PC-9 (cell line): ENCODE data around the gene TCEANC2.

Experiments
- EZH2 ChIP-seq: fragments of 200-600 bp; sonication (generic); IDR thresholded peaks from 2 replicates; pipeline ENCODE4 v1.8.0; 2017; ENCODE audit warnings: antibody characterized with exemption, low read depth
- TF ChIP-seq, protein P1 (sequence below): fragments of 200-600 bp; sonication (generic); conservative IDR thresholded peaks from 2 replicates; pipeline ENCODE4 v1.6.1; 2017; ENCODE audit warnings: mixed run types, antibody characterized with exemption, mild to moderate bottlenecking, moderate library complexity

DNA sequence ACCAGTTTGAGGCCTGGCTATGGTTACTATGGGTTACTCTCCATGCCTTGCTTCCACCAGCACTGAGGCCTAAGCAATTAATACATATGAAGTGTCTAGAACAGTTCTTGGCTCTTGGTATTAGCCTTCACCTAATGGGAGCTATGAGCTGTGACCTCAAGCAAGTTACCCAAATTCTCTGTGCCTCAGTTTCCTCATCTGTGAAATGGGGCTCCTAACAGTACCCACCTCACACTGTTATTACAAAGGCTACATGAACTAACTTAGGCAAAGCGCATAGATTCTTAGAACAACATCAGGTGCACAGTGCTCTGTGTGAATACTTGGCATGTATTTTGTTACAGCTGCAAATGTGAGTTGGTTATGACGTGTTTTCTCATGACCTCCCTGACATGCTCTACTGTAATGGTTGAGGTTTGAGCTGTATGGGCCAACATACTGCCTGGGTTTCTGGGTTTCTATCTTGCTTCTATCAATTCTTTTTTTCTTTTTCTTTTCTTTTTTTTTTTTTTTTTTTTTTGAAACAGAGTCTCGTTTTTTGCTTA is 72.9 kb downstream of the TCEANC2 start:
- TF ChIP-seq, protein P1, sequence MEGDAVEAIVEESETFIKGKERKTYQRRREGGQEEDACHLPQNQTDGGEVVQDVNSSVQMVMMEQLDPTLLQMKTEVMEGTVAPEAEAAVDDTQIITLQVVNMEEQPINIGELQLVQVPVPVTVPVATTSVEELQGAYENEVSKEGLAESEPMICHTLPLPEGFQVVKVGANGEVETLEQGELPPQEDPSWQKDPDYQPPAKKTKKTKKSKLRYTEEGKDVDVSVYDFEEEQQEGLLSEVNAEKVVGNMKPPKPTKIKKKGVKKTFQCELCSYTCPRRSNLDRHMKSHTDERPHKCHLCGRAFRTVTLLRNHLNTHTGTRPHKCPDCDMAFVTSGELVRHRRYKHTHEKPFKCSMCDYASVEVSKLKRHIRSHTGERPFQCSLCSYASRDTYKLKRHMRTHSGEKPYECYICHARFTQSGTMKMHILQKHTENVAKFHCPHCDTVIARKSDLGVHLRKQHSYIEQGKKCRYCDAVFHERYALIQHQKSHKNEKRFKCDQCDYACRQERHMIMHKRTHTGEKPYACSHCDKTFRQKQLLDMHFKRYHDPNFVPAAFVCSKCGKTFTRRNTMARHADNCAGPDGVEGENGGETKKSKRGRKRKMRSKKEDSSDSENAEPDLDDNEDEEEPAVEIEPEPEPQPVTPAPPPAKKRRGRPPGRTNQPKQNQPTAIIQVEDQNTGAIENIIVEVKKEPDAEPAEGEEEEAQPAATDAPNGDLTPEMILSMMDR = no peak
- no peak for TF ChIP-seq EZH2
